Activated gamma-delta T cell (primary cell): ENCODE measurements around the gene NPY2R.

ENCODE experiments used
- DNase-seq: peaks from one replicate; lab custom pipeline; 2025; lab: John Stamatoyannopoulos, UW
- total RNA-seq, 2 donors: gene quantifications; one replicate each; lab custom pipeline; 2026; lab: John Stamatoyannopoulos, UW

NPY2R gene
- 0 to 0.04 reads per million in 2 donors for total RNA-seq

GRCh38 chr4:155208258-155209054, at the start of gene NPY2R:
NPY2R (plus strand) TSS chr4:155208636; CDS start chr4:155213940, 5,304 bp downstream.
- no peak for DNase-seq

- no peak for DNase-seq
These were observed 47.1 kb upstream of the NPY2R start for GRCh38 chr4:155161357-155161756.

- no peak for DNase-seq
These were observed 43.7 kb upstream of the NPY2R start for GRCh38 chr4:155164718-155165117.

- no peak for DNase-seq
These were observed 37.9 kb upstream of the NPY2R start for GRCh38 chr4:155170569-155170968.

- no peak for DNase-seq
These were observed 35.1 kb upstream of the NPY2R start for GRCh38 chr4:155173371-155173770.

GRCh38 chr4:155174668-155175067, 33.8 kb upstream of the NPY2R start:
- no peak for DNase-seq

GRCh38 chr4:155179216-155179615, 29.2 kb upstream of the NPY2R start:
- no peak for DNase-seq

GRCh38 chr4:155186972-155187371, 21.5 kb upstream of the NPY2R start:
- DNase-seq: no peak

GRCh38 chr4:155187989-155188388, 20.4 kb upstream of the NPY2R start:
- no peak for DNase-seq

- no peak for DNase-seq
These were observed 18.3 kb upstream of the NPY2R start for GRCh38 chr4:155190099-155190498.

- DNase-seq: no peak
These were observed 10.7 kb upstream of the NPY2R start for GRCh38 chr4:155197757-155198156.

- no peak for DNase-seq
These were observed 740 bp upstream of the NPY2R start for GRCh38 chr4:155207534-155208257.

- no peak for DNase-seq
These were observed 11.6 kb downstream of the NPY2R start for GRCh38 chr4:155220025-155220424.

- DNase-seq: no peak
These were observed 18.7 kb downstream of the NPY2R start for GRCh38 chr4:155227131-155227530.

GRCh38 chr4:155228713-155229112, 20.3 kb downstream of the NPY2R start:
- no peak for DNase-seq

- no peak for DNase-seq
These were observed 24.0 kb downstream of the NPY2R start for GRCh38 chr4:155232432-155232831.

GRCh38 chr4:155234206-155234605, 25.8 kb downstream of the NPY2R start:
- DNase-seq: no peak

GRCh38 chr4:155237567-155237966, 29.1 kb downstream of the NPY2R start:
- DNase-seq: no peak

- no peak for DNase-seq
These were observed 32.8 kb downstream of the NPY2R start for GRCh38 chr4:155241225-155241624.

GRCh38 chr4:155241664-155242063, 33.2 kb downstream of the NPY2R start:
- no peak for DNase-seq

- no peak for DNase-seq
These were observed 36.7 kb downstream of the NPY2R start for GRCh38 chr4:155245105-155245504.

- DNase-seq: no peak
These were observed 39.8 kb downstream of the NPY2R start for GRCh38 chr4:155248002-155248896.
